ENCODE data around the gene CASQ2. TPM values are rescaled to one million over a fixed set of nuclear protein-coding genes. Genes with fewer than 3 reads are reported as not detected.

Gene CASQ2
- polyA plus RNA-seq, 4 donors: 0.42 to 0.75 (median 0.60) TPM

DNA sequence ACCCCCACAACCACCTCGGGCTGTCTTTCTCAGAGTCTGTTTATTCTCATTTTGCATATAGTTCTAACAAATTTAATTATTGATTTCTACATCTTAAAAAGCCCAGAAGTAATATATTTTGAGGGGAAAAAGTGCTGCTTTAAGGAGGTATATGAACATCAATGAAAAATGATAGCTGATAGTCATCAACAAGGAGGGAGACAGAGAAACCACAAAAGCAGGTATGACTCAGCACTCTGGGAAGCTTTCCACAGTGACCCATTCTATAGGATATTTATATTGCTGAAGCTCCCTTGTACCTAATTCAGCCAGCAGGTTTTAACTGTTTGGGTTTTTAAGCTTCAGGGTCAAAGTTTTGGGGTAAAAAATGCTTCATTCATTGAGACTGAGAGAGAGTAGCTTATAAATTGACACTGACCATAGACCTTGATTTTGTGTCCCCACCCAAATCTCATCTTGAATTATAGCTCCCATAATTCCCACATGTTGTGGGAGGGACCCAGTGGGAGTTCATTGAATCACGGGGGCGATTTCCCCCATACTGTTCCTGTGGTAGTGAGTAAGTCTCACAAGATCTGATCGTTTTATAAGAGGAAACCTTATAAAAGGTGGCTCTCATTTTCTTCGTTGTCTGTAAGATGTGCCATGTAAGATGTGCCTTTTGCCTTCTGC lies 99.4 kb downstream of the CASQ2 start:
- no peak for DNase-seq (ENCODE audit: low read depth in 4 of 4, low spot score in 2 of 4)

DNA sequence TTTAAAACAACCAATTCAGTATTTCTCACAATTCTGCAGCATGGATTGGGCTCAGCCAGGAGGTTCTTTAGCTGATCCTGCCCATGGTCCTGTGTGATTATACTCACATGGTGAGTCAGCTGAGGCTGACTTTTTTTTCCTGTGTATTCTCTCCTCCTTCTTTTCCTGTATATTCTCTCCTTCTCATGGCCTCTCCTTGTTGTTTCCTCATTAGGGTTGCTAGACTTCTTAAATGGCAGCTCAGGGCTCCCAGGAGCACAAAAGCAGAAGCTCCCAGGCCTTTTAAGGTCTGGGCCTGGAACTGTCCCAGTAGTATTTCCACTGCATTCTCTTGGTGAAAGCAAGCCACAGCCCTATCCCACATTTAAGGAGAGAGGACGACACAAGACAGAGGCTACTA lies 99.9 kb downstream of the CASQ2 start:
- DNase-seq (ENCODE audit: low read depth in 4 of 4, low spot score in 2 of 4): no peak

DNA sequence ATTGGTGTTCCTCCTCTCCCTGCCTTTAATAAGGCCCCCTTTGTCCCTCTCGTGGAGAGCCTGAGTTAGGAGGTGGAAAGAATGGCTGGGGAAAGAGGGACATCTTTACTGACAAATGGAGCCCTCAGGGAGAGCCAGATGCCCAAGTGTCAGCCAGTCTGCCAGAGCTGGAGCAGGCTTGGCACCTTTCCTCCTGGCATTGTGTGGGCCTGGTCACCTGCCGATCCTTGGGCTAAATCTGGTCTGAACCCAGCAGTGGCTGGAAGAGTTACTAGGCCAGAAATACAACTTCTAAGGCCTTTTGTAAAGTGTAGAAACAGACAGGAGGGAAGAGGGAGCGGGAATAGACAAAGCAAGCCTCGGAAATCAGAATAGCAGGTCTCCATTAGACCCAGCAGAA lies 101.8 kb downstream of the CASQ2 start:
- DNase-seq (ENCODE audit: low read depth in 4 of 4, low spot score in 2 of 4): no peak

DNA sequence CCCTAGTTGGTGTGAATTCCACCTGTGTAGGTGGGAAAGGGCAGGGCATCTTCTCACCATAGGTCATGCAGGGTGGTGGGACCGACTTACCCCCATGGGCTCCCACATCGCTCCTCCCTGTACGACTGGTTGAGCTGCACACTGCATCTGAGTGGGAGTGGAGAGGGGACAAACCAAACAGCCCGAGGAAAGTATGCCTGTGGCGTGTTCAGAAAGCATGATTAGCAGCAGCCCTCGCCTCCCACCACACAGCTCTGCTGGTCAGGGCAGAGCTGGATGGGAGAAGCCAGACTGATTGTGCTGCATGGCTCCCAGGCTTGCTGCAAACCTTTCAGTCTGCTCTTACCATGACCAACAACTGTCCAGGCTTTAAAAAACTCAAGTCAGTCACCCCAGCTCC lies 102.3 kb downstream of the CASQ2 start:
- DNase-seq (ENCODE audit: low read depth in 4 of 4, low spot score in 2 of 4): no peak

DNA sequence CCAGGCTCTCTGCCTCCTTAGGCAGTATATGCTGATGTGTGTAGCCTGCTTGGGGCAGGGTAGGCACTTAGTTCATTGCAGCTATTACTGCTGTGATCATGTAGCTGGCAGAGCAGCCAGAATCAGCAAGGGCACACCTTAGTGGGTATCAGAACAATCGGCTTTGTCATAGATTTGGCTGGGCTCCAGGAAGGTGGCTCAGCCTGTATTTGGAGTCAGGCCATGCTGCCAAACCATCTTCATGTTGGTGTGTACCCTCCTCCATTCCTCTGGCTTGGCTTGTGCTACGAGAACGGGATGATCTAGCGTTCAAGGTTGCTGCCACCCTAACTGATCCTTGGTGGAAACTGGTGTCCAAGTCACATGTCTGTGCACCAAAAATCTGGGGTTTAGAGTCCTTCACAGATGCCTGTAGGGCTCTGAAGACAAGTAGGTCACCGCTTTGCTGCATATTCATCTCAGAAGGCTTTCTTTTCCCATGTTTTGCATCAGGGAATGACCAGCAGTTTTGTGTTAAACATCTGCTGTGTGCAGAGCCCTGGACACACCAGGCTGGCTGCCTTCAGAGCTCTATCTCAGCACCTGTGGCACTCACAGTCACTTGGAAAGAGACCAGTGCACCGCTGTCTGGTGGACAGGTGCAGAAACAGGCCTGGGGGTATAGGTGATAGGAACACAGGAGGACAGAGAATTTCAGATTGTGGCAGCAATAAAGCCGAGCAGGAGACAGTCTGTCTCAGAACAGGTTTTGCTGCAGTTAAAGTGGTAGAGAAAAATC lies 103.0 kb downstream of the CASQ2 start:
- DNase-seq (ENCODE audit: low read depth in 4 of 4, low spot score in 2 of 4): no peak

DNA sequence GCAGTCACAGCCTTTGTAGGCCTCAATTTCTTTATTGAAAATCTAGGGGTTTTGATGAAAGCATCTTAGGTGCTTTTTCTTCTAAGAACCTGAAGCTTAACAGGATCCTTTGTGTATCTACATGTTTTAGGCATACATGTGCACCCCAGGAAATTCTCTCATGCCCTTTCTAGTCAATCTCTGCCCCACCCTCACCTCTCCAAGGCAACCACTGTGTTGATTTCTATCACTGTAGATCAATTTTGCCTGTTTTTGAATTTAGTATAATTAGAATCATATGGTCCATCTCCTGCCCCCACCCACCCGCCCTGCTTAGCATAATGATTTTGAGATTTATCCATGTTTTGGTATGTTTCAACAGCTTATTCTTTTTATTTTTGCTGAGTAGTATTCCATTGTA lies 107.4 kb downstream of the CASQ2 start:
- no peak for DNase-seq (ENCODE audit: low read depth in 4 of 4, low spot score in 2 of 4)

DNA sequence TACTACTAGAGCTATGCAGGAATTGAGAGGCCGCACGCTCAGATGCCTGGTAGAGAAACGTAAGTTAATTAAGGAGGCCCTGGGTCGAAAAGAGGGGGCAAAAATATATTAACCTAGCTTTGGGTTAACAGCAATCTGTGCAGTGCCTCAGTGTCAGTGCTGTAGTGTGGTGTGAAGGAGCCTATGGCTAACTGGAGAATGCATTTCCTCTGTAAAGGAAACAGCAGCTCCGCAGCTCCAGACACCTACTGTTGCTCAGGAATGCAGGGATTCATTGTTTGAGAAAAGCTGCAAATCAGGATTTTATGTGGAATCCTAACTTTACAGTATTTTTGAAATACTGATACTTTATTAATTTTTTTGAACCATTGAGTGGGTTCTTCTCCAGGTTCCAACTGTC lies 108.4 kb downstream of the CASQ2 start:
- no peak for DNase-seq (ENCODE audit: low read depth in 4 of 4, low spot score in 2 of 4)

DNA sequence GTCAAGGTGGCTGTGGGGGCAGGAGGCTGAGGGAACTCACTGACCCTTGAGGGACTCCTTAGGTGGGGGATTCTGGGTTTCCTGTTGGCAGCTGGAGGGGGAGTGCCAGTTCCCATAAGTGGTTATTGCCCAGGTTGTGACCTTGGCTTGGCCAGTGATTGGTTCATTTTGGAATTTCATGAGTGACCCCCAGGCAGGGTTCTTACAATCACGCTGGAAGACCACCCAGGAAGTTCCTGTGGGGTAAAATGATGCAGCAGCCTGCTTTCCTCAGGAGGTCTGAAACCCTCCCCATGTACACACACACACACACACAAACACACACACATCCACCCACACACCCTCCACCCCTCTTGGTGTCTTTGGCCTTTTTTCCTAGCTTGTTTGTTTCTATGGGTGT lies 109.9 kb downstream of the CASQ2 start:
- DNase-seq (ENCODE audit: low read depth in 4 of 4, low spot score in 2 of 4): no peak

DNA sequence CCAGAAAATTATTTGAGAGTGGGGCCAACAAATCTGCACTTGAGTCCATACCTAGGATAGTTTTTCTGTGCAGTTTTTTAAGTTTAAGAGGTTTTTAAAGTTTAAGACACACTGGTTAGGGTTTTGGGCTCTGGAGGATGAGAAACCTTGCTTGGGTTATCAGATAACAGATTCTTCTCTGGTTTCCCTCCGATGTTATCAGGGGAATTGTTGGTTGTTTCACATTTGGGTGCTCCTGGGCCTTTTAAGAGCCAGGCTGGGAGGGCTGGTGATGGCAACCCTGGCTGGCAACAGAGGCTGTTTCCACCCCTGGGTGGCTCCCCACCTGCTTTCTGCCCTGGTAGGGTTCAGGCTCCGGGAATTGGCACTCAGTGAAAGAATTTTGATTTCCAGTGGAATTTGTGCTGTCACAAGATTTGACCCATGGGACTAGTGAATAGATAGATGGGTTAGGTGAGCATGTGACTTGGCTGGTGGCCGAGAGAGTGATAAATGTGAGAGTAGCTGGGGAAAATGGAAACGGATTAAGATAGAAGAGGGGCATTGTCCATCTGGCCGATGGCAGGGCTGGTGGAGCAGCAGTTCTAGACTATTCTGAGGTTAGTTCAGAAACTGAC lies 111.9 kb downstream of the CASQ2 start:
- no peak for DNase-seq (ENCODE audit: low read depth in 4 of 4, low spot score in 2 of 4)

DNA sequence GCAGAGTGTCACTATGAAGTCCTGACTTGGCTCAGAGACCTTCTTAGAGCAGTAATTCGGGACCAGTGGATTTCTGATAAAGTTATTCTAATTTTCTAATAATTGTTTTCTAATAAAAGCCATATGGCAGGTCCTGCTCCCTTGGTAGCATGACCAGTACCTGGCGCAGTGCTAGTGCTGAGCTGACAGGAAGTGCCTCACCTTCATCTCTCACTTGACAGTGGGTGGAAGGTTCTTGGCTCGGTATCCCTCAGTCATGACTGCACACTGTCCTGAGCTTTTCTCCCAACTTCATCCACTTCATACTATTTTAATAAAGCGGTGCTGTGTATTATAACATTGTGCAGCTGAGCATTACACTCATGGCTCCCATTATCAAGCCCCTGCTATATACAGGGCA lies 112.6 kb downstream of the CASQ2 start:
- DNase-seq (ENCODE audit: low read depth in 4 of 4, low spot score in 2 of 4): no peak

DNA sequence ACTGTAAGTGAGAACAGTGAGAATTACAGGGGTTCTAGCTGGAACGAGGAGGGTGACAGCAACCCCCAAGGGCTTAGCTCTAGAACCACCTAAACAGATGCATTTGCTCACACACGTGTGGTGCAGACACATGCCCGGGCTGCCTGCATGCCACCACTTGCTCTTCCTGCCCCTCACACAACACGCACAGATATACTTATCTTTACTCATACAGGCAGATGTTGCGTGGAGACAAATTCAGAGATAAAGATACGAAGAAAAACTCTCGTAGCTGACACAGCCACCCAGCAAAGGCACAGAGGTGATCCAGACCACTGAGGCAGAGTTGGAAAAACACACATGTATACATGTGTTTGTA lies 113.2 kb downstream of the CASQ2 start:
- DNase-seq (ENCODE audit: low read depth in 4 of 4, low spot score in 2 of 4): no peak

DNA sequence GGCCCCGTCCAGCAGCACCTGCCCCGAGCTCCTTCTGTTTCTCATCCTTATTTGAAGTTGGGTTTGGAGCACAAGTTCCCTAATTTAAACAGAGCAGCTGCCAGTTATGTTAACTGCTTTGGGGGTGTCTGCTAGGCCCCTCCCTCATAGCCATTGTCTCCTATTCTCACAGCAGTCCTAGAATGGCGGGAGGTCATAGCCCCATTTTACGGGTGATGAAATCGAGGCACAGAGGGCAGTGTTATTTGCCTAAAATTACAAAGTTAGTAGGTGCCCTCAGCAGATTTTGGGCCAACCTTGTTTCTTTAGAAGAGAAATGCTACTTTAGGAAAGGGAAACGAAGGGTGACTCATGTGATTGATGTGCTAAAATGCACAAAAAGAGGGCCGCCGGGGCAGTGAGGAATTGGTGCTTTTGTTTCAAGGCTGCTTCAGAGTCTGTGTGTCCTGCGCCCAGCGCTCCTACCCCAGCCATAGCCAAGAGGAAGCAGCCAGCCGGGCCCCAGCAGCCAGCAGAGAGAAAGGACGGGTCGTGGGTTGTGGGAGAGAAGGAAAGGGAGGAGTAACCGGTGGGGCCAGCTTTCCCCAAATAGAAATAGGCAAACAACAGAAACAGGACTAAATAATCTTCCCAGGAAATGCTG lies 113.7 kb downstream of the CASQ2 start:
- no peak for DNase-seq (ENCODE audit: low read depth in 4 of 4, low spot score in 2 of 4)

DNA sequence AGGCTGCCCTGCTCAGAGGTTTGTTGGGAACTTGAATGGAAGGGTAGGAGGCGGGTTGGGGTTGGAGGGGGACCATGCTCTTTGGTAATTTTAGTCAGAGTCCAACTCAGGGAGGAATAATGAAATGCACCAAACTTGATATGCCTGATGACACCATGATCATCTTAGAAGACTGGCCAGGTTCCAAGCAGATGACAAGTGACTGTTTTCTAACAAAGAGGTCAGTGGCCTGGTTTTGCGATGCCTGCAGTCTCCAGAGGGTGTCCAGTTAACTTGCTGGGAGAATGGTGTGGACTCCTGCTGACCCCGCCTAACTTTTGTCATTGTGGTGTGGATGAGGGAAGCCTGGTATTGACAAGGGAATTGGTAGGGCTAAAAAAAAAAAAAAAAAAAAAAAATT lies 114.4 kb downstream of the CASQ2 start:
- no peak for DNase-seq (ENCODE audit: low read depth in 4 of 4, low spot score in 2 of 4)

DNA sequence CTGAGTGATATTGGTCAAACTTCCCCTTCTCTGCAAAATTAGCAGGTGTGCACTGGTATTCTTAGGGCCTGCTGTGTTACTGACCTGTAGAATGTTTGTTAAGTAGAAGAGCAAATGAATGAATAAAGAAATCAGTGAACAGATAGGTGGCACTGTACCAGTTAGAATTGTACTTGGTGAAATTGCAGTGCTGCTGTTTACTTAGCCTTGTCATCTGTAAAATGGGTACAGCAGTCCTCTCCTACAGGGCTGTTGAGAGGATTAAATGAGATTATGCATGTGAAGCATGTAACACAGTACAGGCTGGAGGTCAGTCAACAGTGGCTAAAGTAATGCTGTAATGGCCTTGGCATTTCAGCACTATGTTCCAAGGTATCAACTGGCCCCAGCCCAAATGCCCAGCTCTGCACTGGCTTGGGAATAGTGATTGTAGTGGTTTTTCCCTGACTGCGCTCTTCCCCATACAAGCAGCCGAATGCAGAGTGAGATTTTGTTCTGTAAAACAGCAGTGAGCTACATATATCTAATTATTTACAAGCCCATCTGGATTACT lies 116.2 kb downstream of the CASQ2 start:
- no peak for DNase-seq (ENCODE audit: low read depth in 4 of 4, low spot score in 2 of 4)

DNA sequence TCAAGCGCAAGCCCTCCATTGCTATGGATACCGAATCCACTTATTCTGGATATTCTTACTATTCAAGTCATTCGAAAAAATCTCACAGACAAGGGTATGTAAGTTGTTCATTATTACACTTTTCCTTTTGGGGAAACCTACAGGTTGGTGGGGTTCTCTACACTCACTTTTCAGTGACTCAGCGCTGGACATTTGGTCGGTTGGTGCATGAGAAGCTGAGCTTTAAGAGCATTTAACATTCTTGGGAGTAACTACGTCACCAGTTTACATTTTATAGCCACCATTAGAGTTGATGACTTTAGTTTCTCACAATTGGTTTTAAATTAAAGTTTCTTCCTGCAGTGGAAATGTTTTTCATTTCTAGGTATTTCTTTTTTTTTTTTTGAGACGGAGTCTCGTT lies 117.1 kb downstream of the CASQ2 start:
- no peak for DNase-seq (ENCODE audit: low read depth in 4 of 4, low spot score in 2 of 4)

DNA sequence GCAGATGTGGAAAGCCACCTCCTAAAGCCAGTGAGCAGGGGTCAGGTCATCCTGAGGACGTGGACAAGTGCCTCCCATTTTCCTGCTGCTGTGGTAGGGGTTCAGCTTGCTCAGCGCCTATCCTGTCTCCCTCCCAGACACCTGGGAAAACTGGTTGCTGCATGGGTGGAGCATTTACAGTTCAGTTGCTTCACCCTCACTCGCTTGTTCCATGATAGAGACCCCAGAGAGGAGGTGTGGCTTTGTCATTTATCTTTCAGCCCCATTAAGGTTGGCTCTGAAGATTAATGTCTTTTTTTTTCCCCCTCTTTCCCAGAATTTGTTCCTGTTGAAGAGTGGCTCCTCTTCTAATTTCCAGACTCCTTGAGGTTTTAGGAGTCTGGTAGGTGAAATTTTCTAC lies 117.6 kb downstream of the CASQ2 start:
- DNase-seq (ENCODE audit: low read depth in 4 of 4, low spot score in 2 of 4): no peak

Other genes with a start within 250 kb of the CASQ2 start
- 10 to 100 TPM; 13.1 to 17.4 (median 15.0) TPM for gene VANGL1, start 126.7 kb downstream of the CASQ2 start, polyA plus RNA-seq (ENCODE audit: insufficient read length in 4 of 4)
- gene NHLH2, start 72.4 kb upstream of the CASQ2 start, polyA plus RNA-seq (ENCODE audit: insufficient read length in 4 of 4): under 1 TPM in 1 of 4 donors, not detected in 3; 0.09 TPM
- 1 to 10 TPM; 4.0 to 7.2 (median 6.1) TPM for gene SLC22A15, start 207.8 kb upstream of the CASQ2 start, polyA plus RNA-seq (ENCODE audit: insufficient read length in 4 of 4)

Data from left renal cortex interstitium (tissue), 4 donors.